ENCODE measurements around the gene ENPP6.

Gene ENPP6

DNA sequence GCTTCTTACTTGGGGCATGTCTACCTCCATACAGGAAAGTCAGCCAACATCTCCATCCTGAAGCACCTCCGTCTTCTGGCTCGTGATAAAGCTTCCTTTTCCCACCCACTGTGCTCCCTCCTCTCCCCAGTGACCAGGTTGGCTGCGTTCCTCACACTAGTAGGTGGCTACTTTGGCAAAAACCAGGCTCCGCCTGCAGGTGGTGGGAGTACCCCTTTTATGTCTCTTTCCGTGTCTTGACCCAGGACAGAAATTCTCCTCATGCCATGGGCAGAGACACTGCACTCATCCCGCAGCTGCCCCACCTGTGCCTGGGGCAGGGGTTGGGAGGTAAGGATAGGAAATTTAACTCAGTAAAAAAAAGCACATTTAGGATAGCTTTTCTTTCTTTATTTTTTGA, 50.9 kb downstream of the ENPP6 start:
- TF ChIP-seq, protein P1, sequence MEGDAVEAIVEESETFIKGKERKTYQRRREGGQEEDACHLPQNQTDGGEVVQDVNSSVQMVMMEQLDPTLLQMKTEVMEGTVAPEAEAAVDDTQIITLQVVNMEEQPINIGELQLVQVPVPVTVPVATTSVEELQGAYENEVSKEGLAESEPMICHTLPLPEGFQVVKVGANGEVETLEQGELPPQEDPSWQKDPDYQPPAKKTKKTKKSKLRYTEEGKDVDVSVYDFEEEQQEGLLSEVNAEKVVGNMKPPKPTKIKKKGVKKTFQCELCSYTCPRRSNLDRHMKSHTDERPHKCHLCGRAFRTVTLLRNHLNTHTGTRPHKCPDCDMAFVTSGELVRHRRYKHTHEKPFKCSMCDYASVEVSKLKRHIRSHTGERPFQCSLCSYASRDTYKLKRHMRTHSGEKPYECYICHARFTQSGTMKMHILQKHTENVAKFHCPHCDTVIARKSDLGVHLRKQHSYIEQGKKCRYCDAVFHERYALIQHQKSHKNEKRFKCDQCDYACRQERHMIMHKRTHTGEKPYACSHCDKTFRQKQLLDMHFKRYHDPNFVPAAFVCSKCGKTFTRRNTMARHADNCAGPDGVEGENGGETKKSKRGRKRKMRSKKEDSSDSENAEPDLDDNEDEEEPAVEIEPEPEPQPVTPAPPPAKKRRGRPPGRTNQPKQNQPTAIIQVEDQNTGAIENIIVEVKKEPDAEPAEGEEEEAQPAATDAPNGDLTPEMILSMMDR (conservative IDR thresholded peaks at IDR 0.05; ENCODE audit: low read depth, low read length) = no peak
- DNase-seq (ENCODE audit: low read depth) = no peak
- H3K4me3 ChIP-seq (ENCODE audit: low read length) = no peak overlapping the region

DNA sequence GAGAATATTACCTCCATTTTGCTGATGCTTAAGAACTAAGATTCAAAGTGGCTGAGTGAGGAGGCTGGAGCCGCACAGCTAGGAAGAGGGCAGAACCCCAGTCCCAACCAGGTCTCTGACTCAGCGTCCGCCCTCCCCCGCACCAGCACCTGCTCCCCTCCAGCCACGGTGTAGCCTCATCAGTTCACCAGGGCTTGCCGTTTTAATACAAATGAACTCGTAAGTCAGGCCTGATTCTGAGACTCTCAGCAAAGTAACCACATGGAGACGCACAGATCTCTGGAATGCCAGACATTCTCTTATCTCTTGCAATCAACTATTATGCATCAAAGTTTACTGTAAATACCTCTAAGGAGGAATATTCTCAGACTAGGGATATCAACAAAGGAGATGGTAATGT, 52.4 kb downstream of the ENPP6 start:
- TF ChIP-seq, protein P1 (conservative IDR thresholded peaks at IDR 0.05; ENCODE audit: low read depth, low read length) = no peak
- H3K4me3 ChIP-seq (ENCODE audit: low read length) = no peak overlapping the region
- DNase-seq (ENCODE audit: low read depth) = no peak

DNA sequence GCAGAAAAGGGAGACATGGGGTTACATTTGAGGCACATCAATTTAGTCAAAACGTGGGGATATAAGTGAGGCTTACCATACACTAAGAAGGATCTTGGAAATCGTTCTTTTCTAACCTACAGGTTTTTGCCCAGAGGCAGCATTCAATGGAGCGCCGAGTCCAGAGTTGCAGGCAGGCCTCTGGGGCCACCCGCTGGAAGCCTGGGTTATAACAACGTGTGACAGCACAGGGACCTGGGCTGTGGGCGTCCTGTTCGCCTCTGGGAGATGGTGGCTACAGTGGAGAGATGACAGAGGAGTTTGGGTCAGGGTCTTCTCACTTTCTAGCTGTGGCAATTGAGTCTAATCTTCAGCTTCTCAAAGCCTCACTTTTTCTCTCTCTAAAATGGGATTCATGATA, 53.9 kb downstream of the ENPP6 start:
- TF ChIP-seq, protein P1 (conservative IDR thresholded peaks at IDR 0.05; ENCODE audit: low read depth, low read length) = peak; percentile 79
- no peak overlapping the region for H3K4me3 ChIP-seq (ENCODE audit: low read length)
- DNase-seq (ENCODE audit: low read depth) = no peak

DNA sequence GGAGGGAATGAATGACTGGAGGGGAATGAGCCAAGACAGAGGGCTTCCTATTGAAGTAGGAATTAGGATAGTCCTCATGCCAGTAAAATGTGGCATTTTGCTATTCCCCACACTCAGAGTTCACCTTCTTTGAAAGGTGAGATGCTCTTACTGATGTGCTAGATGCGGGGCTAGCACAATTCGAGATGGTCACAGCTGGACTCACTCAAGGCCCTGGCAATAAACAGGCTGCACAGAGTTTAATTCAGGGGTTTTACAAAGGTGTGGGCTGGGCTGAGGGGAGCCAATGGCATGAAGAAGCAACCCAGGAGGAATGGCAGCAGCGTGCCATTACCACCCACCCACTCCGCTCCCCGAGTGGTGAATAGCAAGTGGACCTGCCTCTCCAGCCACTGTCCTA, 55.1 kb downstream of the ENPP6 start:
- no peak for DNase-seq (ENCODE audit: low read depth)
- no peak overlapping the region for H3K4me3 ChIP-seq (ENCODE audit: low read length)
- TF ChIP-seq, protein P1 (conservative IDR thresholded peaks at IDR 0.05; ENCODE audit: low read depth, low read length) = no peak

DNA sequence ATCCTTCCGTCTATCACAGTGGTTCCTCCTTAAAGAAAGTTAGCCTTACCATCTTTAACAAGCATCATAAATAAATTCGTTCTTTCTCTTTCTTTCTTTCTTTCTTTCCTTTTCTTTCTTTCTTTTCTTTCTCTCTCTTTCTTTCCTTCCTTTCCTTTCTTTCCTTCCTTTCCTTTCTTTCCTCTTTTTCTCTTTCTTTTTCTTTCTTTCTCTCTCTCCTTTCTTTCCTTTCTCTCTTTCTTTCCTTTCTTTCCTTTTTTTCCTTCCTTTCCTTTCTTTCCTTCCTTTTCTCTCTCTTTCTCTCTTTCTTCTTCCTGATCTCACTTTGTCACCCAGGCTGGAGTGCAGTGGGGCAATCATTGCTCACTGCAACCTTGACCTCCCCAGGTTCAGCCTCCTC, 60.4 kb downstream of the ENPP6 start:
- H3K4me3 ChIP-seq (ENCODE audit: low read length) = no peak overlapping the region
- DNase-seq (ENCODE audit: low read depth) = no peak
- TF ChIP-seq, protein P1 (conservative IDR thresholded peaks at IDR 0.05; ENCODE audit: low read depth, low read length) = no peak

DNA sequence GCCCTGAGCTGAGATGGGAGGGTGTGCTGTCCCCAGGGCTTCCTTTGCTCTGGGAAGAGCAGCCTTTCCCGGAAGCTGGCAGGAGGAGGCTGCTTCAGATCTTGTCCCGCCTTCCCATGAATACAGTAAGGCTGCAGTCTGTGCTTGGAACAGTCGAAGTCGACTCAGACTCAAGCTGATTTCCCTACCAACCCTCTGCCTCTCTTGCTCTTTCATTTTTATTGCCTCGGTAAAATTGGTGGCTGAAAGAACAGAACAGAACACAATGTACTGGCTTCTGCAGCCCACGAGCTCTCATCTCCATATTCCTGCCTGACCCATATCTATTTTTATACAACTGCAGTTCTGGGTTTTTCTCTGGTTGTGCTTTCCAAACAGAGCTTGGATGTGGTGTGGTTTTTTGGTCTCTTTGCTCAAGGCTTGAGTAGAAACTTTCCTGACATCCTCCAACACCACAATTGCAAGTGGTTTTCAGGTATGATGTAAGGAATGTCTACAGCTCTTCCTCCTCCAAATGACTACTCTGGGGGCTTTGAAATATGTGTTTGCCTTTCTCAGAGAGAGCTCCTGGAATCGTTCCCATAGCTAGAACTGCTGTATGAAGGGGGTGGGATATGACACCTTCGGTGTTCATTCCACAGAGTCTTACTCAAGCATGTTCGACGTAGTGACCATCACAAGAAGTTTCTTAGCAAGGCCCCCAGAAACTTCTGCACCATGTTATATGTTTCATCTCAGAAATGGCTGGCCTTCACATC, 61.3 kb downstream of the ENPP6 start:
- H3K4me3 ChIP-seq (ENCODE audit: low read length) = no peak overlapping the region
- TF ChIP-seq, protein P1 (conservative IDR thresholded peaks at IDR 0.05; ENCODE audit: low read depth, low read length) = no peak
- no peak for DNase-seq (ENCODE audit: low read depth)

DNA sequence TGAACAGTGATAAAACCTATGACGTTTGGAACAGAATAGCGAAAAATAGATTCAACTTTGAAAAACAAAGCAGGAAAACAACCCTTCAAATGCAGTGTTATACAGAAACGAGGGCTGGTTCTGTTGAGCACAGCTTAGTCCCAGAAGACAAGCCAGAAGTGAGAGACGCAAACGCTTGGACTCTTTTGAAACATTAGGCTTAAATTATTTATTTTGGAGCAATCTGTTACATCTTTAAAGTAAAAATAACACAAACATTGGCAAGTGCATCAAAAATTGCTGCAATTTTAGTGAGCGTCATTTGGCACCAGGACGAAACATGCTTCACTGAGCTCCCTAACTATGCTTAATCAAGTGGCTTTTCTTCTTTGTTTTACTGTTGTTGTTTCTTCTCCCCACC, 63.5 kb downstream of the ENPP6 start:
- no peak for DNase-seq (ENCODE audit: low read depth)
- H3K4me3 ChIP-seq (ENCODE audit: low read length) = no peak overlapping the region
- TF ChIP-seq, protein P1 (conservative IDR thresholded peaks at IDR 0.05; ENCODE audit: low read depth, low read length) = no peak

Measured in retinal pigment epithelial cell (primary cell).